Peyer's patch (tissue), 4 donors: ENCODE data around the gene PPP1R12B. TPM values are rescaled to one million over a fixed set of nuclear protein-coding genes. Genes with fewer than 3 reads are reported as not detected.

ENCODE experiments used
- DNase-seq, 3 donors: peaks; one replicate each; pipeline ENCODE4 v3.0.0-alpha.2; 2017 to 2019
- H3K27ac ChIP-seq, 4 donors: fragments of 200-600 bp; sonication (generic); one replicate each; pipeline ENCODE4 v1.5.1; 2016 to 2019
- H3K27me3 ChIP-seq, 2 donors: fragments of 200-600 bp; sonication (generic); one replicate each; pipeline ENCODE4 v1.5.1; 2019
- H3K36me3 ChIP-seq, 3 donors: fragments of 200-600 bp; sonication (generic); one replicate each; pipeline ENCODE4 v1.5.1; 2016 to 2019
- H3K4me1 ChIP-seq, 4 donors: fragments of 200-600 bp; sonication (generic); one replicate each; pipeline ENCODE4 v1.5.1; 2016 to 2019
- H3K4me3 ChIP-seq, 4 donors: fragments of 200-600 bp; sonication (generic); 1 replicate in 3 of 4; 2 replicates in 1 of 4; pipeline ENCODE4 v1.5.1; 2016 to 2019; ENCODE audit warnings: mild to moderate bottlenecking in 1 of 4
- H3K9me3 ChIP-seq, 4 donors: fragments of 200-600 bp; sonication (generic); one replicate each; pipeline ENCODE4 v1.5.1; 2016 to 2019; ENCODE audit warnings: mild to moderate bottlenecking in 1 of 4
- CTCF ChIP-seq, 6 experiments: fragments of 450-650 bp in 4 of 6; fragments of 200-600 bp in 2 of 6; sonication (generic) in 1 of 6; IDR thresholded peaks; one replicate each; pipeline ENCODE4 v1.5.1; 2017 to 2019; ENCODE audit warnings: antibody characterized with exemption in 6 of 6, mild to moderate bottlenecking in 3 of 6, moderate library complexity in 1 of 6
- POLR2A ChIP-seq, 2 donors: fragments of 450-650 bp; IDR thresholded peaks; one replicate each; pipeline ENCODE4 v1.5.1; 2017; ENCODE audit warnings: antibody characterized with exemption in 2 of 2, mild to moderate bottlenecking in 2 of 2, moderate library complexity in 2 of 2
- total RNA-seq, 4 donors: library from RNA; depleted of rRNA; stranded (reverse); fragments of >200 nt; gene quantifications; one replicate each; pipeline ENCODE4 v1.1.0, GENCODE V29; 2016

PPP1R12B gene
- total RNA-seq, 4 donors from 2014 or later, result 33.1 to 131 (median 90.8) TPM

- DNase-seq, result no peak
- Histone ChIP-seq H3K36me3 (peaks cover 0 to 9% (median 0%) of the 10 kb centered on the region in 3 donors), H3K4me1 (no peaks in the 10 kb centered on the region), H3K27me3 (no peaks in the 10 kb centered on the region), H3K9me3 (no peaks in the 10 kb centered on the region), H3K27ac (no peak overlapping the region), H3K4me3 (no peak overlapping the region)
- no peak for TF ChIP-seq POLR2A (IDR thresholded peaks at IDR 0.05)
- TF ChIP-seq CTCF (IDR thresholded peaks at IDR 0.05), result no peak
These were observed 18.6 kb upstream of the PPP1R12B start for GRCh38 chr1:202329891-202330290.

GRCh38 chr1:202333861-202334260 is 14.6 kb upstream of the PPP1R12B start:
- no peaks in the 10 kb centered on the region for H3K4me1 ChIP-seq
- no peaks in the 10 kb centered on the region for H3K9me3 ChIP-seq
- H3K4me3 ChIP-seq, result no peak overlapping the region
- H3K27me3 ChIP-seq, result no peaks in the 10 kb centered on the region
- TF ChIP-seq POLR2A (IDR thresholded peaks at IDR 0.05), result no peak
- TF ChIP-seq CTCF (IDR thresholded peaks at IDR 0.05), result no peak
- H3K36me3 ChIP-seq, result peaks cover 0 to 9% (median 0%) of the 10 kb centered on the region in 3 donors
- no peak for DNase-seq
- H3K27ac ChIP-seq, result no peak overlapping the region

- DNase-seq, result no peak
- H3K9me3 ChIP-seq, result no peaks in the 10 kb centered on the region
- TF ChIP-seq CTCF (IDR thresholded peaks at IDR 0.05) (peak; percentile 66 to 91 (median 72)), POLR2A (IDR thresholded peaks at IDR 0.05) (no peak)
- no peaks in the 10 kb centered on the region for H3K4me1 ChIP-seq
- H3K36me3 ChIP-seq, result no peaks in the 10 kb centered on the region
- H3K4me3 ChIP-seq, result no peak overlapping the region
- H3K27ac ChIP-seq, result no peak overlapping the region
- H3K27me3 ChIP-seq, result no peaks in the 10 kb centered on the region
These were observed 4.7 kb upstream of the PPP1R12B start for GRCh38 chr1:202343652-202344349.

- no peak overlapping the region for H3K4me3 ChIP-seq
- no peak for TF ChIP-seq CTCF (IDR thresholded peaks at IDR 0.05)
- TF ChIP-seq POLR2A (IDR thresholded peaks at IDR 0.05), result no peak
- no peak overlapping the region for H3K27ac ChIP-seq
- no peaks in the 10 kb centered on the region for H3K36me3 ChIP-seq
- H3K27me3 ChIP-seq, result no peaks in the 10 kb centered on the region
- DNase-seq, result no peak
- H3K9me3 ChIP-seq, result no peaks in the 10 kb centered on the region
- peaks cover 0 to 7% (median 2%) of the 10 kb centered on the region in 4 donors for H3K4me1 ChIP-seq
These were observed 442 bp upstream of the PPP1R12B start for GRCh38 chr1:202348005-202348508.

- H3K4me3 ChIP-seq, result peak overlapping the region; percentile 70 to 97 (median 83)
- TF ChIP-seq POLR2A (IDR thresholded peaks at IDR 0.05) (no peak), CTCF (IDR thresholded peaks at IDR 0.05) (no peak)
- peak overlapping the region; percentile 81 to 92 (median 85) for H3K27ac ChIP-seq
- H3K27me3 ChIP-seq, result no peaks in the 10 kb centered on the region
- no peaks in the 10 kb centered on the region for H3K9me3 ChIP-seq
- H3K36me3 ChIP-seq, result no peaks in the 10 kb centered on the region
- H3K4me1 ChIP-seq, result peaks cover 0 to 7% (median 2%) of the 10 kb centered on the region in 4 donors
- DNase-seq, result no peak
These were observed 868 bp downstream of the PPP1R12B start for GRCh38 chr1:202349206-202349928.
